Raji (cell line): Measurements from ENCODE around the gene ROBO2.

ENCODE experiments used
- POLR2A ChIP-seq: IDR thresholded peaks from 2 replicates; pipeline ENCODE4 v1.6.1; 2011; ENCODE audit warnings: low read depth, low read length, control low read depth; ENCODE audit not compliant: insufficient read depth

ROBO2 gene

GRCh38 chr3:77189684-77190083, 149.8 kb downstream of the ROBO2 start:
- TF ChIP-seq POLR2A: no peak

DNA sequence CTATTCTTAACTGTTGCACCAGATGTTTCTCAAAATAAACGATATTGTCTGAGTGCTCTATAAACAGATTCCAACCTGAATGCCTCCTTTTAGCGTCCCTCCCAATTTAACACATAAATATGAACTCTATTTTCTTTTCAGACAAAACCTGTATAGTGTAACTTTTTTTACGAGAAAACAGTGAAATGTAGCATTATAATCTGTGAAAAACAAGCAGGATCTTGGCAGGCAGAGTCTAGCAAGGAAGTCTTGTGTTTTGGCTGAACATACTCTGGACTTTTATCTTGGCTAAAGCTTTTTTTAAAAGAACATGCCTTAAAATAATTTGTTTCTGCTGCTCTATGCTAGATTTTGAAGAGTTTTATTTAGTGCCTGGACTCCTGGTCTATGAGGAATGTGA, 150.5 kb downstream of the ROBO2 start:
- TF ChIP-seq POLR2A: no peak

GRCh38 chr3:77191014-77191413, 151.1 kb downstream of the ROBO2 start:
- no peak for TF ChIP-seq POLR2A

GRCh38 chr3:77191640-77192039, 151.7 kb downstream of the ROBO2 start:
- no peak for TF ChIP-seq POLR2A

- TF ChIP-seq POLR2A: no peak
Observed at GRCh38 chr3:77195766-77196545, 156.1 kb downstream of the ROBO2 start.

DNA sequence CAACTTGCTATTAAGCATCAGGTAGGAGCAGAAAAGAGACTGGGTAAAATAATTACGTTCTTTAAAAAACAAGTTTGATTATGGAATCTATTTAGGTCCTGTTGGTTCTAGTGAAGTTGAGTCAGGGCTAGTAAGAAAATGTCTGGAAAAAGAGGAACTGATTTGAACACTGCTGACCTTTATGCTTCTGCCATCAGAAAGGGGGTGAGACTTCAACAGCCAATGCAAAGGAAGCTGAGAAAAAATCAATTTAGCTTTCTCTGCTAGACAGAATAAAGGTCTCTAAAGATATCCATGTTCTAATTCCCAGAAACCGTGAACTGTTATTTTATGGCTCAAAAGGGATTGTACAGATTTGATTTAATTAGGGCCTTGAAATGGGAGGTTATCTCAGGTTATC, 157.5 kb downstream of the ROBO2 start:
- no peak for TF ChIP-seq POLR2A

GRCh38 chr3:77203851-77204250, 164.0 kb downstream of the ROBO2 start:
- TF ChIP-seq POLR2A: no peak

DNA sequence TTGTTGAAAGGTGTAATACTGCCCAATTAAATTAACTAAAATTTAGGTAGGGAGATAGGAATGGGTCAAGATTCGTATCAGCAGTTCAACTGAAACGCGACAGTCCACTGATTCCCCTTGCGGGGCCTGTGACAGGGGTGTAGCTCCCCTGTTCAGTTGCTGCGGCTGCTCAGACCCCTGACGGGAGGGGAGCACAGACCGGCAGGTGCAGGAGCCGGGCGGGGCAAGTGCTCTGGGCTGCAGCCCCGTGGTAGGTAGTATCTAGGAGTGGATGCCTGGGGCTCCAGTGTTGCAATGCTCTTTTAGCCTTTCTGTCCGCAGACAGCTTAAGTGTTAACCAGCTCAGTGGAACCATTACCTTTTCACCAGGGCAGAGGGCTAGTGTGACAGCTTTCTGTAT, 164.9 kb downstream of the ROBO2 start:
- TF ChIP-seq POLR2A: no peak

DNA sequence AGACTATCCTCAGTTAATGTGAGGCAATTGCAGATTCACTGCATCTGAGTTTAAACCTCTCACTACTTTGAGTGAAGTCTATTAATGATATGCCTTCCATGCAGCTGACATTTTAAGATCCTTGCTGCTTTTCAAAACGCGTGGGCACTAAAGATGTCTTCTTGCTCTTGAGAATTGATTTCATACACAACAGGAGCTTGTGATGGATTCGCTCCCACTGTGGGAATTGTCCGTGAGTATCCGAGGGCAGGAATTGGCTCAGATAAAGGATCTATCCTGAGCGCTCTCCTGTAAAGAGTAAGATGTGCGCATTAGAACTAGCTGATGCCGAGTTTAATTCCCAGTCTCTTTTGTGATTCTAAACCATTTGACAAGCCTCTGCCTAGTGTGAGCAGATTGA, 167.9 kb downstream of the ROBO2 start:
- no peak for TF ChIP-seq POLR2A

DNA sequence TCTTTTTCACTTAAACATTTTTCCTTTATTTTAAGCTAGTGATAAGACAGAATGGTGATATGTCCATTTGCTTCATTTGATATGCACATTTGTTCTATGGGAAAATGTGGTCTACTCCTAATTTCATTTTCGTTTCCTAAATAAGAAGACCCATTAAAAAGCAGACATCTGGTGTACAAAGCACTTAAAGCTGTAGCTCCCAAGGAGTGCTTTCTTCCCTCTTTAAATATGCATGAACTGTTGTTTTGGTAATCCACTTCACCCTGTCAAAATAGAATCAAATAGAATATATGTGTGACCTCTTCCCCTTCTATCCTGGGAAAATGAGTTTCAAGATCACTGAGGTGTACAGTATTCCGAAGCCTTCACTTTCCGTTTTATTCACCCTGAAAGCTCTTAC, 182.8 kb downstream of the ROBO2 start:
- no peak for TF ChIP-seq POLR2A

- no peak for TF ChIP-seq POLR2A
Observed at GRCh38 chr3:77227567-77227966, 187.7 kb downstream of the ROBO2 start.

DNA sequence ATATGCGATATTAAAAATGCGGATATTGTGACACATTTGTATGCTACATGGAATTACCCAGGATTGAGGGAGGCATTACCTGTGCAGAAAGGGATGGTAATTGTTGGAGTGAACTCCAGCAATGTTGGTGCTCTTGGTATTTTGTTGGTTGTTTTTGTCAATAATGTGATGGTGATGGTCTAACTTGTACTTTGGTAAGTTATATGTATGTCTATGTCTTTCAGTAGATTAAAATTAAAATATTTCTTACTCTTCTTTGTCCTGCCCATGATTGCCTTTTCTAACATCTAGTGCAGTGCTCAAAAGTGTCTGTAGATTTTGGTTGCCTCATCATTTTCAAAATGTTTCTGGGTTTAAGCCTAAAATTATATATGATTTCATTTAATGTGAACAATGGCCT, 192.7 kb downstream of the ROBO2 start:
- TF ChIP-seq POLR2A: no peak

GRCh38 chr3:77234004-77234403, 194.1 kb downstream of the ROBO2 start:
- TF ChIP-seq POLR2A: no peak

DNA sequence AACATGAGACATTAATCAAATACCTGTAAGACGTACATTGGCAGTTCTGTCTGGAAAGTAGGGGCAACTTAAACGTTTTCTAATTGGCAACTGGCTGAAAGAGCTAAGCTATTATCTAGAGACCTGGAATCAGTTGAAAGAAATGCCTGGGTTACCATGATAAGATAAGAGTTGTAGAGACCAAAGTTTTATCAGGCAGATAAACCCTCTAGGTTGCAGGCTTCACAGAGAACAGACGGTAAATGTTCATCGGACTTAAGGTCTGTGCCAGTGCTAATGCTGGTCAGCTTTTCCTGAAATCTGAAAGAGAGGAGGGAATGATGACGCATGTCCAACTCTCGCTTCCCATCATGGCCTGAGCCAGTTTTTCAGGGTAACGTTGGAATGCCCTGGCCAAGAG, 196.2 kb downstream of the ROBO2 start:
- TF ChIP-seq POLR2A: no peak

DNA sequence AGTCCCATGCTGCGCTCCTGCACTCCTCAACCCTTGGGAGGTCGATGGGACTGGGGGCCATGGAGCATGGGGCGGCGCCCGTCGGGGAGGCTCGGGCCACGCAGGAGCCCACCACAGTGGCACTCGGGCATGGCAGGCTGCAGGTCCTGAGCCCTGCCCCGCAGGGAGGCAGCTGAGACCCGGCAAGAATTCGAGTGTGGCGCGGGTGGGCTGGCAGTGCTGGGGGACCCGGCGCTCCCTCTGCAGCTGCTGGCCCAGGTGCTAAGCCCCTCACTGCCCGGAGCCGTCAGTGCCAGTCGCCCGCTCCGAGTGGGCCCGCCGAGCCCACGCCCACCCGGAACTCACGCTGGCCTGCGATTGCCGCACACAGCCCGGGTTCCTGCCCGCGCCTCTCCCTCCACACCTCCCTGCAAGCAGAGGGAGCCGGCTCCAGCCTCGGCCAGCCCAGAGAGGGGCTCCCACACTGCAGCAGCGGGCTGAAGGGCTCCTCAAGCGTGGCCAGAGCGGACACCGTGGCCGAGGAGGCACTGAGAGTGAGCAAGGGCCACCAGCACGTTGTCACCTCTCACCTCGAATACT, 200.3 kb downstream of the ROBO2 start:
- TF ChIP-seq POLR2A: no peak

- no peak for TF ChIP-seq POLR2A
Observed at GRCh38 chr3:77242371-77242770, 202.5 kb downstream of the ROBO2 start.

DNA sequence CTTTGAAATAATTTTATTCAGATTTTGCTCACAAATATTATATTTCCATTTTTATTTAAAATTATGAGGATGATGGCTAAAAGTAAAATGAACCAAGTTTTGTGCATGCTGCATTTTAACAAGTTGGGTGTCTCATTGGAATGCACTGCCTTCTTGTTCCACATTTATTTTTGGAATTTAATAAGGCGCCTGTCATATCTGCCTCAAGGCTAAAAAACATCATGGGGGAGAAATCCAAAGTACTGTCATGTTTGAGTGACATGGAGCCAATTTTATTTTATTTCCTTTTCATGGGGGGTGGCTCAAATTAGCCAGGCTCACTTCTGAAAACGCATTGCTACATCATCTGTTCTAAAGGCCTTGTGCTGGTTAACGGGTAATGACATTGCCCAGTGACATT, 205.1 kb downstream of the ROBO2 start:
- no peak for TF ChIP-seq POLR2A
